ENCODE data around the gene EEIG1.

The EEIG1 gene

DNA sequence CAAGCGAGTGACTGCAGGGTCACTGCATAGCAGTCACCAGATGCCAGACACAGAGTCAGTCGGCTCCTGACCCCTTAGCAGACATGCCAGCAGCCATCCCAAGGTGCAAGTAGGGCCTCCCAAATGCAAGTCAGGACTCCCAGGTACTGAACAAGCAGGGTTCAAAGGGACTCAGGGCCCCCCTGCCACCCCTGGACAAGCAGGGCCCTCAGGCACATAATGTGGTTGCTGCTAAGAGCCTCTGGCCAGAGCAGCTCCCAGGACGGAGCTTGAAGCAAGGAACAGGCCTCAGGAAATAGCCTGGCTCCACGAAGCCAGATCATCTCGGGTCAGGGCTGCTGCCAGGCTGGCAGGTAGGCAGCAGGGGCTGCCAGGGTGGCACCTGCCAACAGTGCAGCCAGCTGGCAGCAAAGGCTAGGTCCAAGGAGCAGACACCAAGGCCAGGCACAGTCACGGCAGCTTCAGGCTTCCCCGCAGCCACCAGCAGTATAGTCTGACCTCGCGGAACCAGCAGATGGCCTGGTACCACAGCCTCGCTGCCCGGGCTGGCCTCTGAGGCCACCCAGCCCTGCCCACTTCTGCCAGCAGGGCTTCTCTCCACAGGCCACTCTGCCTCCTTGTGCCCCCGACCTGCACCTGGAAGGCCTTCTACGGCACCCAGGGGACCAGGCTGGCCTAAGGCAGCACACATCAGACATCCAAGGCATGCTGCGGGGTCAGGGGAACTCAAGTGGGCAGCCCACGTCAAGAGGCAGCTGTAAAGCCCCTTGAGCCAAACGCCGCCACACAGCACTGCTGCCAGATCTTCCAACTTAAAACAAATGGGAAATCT is 7.4 kb downstream of the EEIG1 start:
- DNase-seq = no peak

- no peak for DNase-seq
Measured at GRCh38 chr9:127972236-127972871, 8.4 kb downstream of the EEIG1 start.

DNA sequence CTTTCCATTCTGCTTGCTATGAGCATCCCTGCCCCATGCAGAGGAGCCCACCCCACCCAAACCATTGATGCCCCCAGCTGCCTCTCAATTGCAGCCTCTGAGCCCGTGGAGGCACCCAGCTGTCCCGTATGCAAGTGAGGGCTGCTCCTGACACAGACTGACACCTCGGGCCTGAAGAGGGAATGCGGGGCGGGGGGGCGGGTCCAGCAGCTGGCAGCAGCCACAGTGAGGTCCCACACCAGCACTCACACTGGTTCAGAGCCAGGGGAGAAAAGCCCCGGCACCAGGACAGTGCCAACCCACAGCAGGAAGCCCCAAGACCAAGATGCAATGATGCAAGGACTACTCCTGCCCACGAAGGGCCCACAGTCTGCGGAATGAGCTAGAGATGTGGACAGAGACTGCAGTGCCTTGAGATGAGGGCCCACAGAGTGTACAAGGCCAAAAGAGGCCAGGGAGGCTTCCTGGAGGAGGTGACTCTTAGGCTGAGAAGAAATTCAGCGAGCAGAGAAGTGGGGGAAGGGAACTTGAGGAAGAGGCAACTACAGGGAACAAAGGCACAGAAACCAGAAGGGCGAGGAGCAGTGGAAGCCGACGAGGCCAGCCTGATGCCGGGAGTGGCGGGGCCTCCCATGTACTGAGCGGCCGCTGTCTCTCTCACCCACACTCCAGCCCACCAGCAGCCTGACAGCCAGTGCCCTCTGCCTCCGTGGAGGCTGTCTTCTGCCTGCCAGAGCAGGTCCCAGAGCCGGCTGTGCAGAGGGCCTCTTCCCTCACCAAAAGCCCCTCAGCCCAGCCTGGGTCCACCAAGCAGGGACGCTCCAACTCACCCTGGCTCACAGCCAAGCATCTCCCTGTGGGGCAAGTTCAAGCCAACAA is 9.2 kb downstream of the EEIG1 start:
- peak; percentile 39 for DNase-seq

GRCh38 chr9:127970401-127971313 is 10.1 kb downstream of the EEIG1 start:
- no peak for DNase-seq

GRCh38 chr9:127968700-127969383 is 11.9 kb downstream of the EEIG1 start:
- DNase-seq = peak; percentile 29

DNA sequence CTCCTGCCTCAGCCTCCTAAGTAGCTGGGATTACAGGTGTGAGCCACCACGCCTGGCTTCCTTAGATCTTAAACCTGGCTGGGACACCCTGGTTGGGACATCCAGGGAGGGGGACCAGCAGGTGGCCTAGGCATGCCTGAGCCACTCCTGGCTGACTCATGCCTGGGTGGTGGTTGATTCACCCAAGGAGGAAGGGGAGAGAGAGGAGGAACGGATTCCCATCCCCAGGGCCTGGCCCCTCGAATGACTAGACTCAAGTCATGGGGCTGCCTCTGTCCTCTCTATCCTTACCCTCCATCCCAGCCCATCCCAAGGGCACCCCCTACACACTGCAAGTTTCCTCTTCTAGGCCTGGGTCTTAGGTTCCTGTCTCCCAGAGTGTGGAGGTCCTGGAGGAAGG is 12.7 kb downstream of the EEIG1 start:
- peak; percentile 36 for DNase-seq

- DNase-seq = no peak
Measured at GRCh38 chr9:127967151-127967809, 13.5 kb downstream of the EEIG1 start.

DNA sequence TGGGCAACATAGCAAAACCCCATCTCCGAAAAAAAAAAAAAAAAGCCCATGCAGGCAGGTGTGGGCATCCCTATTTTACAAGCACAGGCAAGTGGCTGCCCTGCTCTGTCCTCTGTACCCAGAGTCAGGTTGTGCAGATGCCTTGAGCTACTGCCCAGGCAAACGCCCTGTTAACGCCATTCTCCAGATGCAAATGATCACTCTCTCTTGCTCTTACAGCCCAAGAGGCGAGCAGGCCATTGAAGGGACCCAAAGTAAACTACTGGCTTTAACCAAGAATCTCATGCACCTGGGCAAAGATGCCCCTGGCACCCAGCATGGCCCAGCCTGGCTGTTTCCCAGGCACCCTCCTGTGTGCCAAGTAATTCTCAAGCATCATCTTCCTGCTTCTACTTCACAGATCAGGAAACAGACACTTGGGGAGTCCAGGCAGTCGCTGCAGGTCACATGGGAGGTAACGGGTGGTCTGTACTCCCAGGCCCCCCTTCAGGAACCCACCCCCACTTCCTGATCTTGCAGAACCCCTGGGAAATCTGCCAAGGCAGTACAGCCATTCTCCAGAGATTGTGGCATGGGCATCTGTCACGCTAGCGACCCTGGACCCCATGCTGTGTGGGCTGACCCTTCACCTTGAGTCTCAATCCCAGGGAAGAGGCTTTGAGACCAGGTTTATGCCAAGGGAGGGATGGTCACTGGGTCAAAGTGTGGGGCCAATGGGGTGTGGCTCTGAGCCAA is 14.2 kb downstream of the EEIG1 start:
- DNase-seq = no peak

DNA sequence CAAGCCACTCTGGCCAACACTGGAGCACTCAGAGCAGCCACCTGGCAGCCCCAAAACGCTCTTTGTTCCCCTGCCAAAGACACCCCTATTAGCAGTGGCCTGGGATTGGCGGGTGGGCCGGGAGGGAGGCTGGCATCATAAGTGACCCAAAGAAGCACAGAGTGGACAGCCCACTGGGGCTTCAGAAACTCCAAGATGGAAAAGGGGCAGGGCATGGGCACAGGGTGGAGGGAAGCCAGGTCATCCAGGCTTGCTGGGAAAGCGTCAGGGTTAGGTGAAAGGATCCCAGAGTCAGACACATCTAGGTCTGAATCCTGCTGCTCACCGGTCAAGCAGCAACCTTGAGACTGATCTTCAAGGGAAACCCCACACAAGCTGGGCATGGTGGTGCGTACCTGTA is 14.8 kb downstream of the EEIG1 start:
- DNase-seq = no peak

GRCh38 chr9:127963359-127964064 is 17.3 kb downstream of the EEIG1 start:
- DNase-seq = no peak

DNA sequence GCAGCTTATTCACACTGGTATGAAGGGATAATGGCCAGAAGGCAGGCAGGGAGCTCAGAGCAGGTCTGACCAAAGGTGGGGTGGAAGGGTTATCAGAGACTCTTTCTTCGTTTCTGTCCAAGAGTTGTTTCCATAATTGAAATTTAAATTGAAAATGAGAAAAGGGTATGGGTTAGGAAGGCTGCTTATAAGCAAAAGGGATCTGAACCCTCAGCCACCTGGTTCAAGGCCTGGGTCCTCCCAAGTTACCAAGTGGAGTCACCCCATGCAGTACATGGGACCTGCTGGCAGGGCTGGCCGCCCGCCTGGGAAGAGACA is 17.8 kb downstream of the EEIG1 start:
- no peak for DNase-seq

DNA sequence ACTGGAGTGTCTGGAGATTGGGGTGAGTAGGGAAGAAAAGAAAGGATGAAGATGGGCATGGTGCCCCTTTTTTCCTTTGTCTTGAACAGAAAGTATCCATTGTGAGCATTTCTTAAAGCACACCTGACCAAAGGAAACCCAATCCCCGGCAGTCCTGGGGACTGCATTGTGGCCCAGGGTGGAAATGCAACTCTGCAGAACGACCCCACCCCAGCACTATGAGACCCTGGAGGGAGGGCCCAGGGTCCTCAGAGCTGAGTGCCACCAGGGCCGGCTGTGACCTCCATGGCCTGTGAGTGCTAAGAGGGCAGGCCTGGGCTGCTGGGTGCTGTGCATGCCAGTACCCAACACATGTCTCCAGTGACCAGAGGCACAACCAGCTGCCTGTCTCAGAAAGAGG is 18.5 kb downstream of the EEIG1 start:
- no peak for DNase-seq

DNA sequence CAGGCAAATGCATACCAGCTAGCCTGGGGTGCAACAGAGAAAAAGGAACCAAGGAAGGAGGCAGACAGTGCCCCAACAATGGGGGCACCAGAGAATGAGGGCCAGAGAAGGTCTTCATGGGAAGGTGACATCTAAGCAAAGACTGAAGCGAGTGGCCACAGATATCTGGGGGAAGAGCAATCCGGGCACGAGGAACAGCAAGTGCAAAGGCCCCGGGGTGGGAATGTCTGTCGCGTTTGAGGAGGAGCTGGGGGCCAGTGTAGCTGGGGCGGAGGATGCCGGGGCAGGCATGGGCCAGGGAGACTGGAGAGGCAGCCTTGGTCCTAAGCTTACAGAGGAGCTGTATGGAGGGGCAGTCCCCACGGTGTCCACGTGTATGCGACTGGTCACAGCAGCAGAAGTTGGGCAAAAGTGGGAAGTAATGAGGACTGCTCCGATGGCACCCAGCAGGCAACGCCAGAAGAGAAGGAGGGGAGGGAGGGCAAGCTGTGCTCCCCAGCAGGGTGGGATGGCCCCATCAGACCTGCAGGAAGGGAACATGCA is 19.1 kb downstream of the EEIG1 start:
- peak; percentile 46 for DNase-seq

DNA sequence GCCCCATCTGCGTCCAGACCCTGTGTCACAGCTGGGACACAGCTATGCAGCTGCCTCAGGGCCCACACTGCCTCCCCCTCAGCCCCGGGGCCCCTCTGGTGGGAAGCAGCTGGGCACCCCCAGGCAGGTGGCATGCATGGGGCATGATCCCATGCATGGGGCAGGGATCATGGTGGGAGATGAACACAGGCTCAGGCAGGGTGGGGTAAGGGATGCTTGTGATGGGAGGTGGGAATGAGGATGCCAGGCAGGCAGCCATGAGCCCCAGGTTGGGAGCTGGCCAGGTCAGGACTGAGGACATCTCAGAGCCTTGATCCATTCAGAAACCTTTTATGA is 19.7 kb downstream of the EEIG1 start:
- DNase-seq = no peak

DNA sequence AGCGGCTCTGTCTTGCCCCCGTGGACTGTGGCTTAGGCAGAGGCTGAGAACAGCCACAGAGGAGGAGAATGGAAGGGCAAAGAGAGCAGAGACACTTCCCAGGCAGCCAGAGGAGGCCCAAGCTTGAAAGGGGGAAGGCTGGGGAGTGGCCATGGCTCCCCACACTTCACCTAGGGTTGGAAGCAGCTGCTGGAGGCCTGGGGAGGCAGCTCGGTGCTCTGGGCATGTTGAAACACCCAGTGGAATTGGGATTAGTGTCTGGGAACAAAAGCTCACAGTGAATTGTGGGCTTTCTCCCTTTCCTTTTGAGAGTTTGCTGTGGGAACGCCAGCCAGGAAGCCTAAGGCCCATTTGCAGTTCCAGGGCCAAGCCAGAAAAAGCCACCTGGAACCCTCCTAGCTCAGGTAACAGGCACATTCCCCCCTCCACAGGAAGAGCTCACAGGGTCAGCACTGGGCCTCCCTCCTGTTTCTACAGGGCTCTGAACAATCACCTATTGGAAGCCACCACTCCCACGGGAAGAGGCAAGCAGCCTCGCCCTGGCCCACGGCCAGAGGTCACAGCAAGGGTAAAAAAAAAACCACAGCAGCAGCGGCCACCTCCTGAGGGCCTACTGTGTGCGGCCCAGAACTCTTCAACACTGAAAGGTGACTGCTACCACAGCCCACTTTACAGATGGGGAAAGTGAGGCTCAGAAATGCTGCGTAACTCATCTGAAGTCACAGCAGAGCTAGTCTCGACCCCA is 20.2 kb downstream of the EEIG1 start:
- DNase-seq = no peak

- DNase-seq = no peak
Measured at GRCh38 chr9:127959841-127960409, 20.9 kb downstream of the EEIG1 start.

DNA sequence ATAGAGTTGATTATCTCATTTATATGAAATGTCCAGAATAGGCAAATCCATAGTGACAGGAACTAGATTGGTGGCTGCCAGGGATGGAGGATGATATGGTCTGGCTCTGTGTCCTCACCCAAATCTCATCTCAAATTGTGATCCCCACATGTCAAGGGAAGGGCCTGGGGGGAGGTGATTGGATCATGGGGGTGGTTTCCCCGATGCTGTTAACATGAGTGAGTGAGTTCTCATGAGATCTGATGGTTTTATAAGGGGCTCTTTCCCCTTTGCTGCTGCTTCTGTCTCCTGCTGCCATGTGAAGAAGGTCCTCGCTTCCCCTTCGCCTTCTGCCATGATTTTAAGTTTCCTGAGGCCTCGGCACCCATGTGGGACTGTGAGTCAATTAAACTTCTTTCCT is 21.4 kb downstream of the EEIG1 start:
- no peak for DNase-seq

- DNase-seq = no peak
Measured at GRCh38 chr9:127958728-127959127, 22.1 kb downstream of the EEIG1 start.
